Activated T-helper 1 cell treated with anti-CD3 and anti-CD28 coated beads, Interleukin-12 subunit alpha, Interleukin-12 subunit beta, Interleukin-2, Interleukin-4 antibody, amounts not matched to agents 30 ng/mL and 10 ng/mL and 1 ng/mL, durations not matched to agents 14 hours and 24 hours and 36 hours (primary cell): ENCODE results near the gene ANKRD29. TPM values are rescaled to one million over a fixed set of nuclear protein-coding genes. Genes with fewer than 3 reads are reported as not detected.

ENCODE experiments used
- DNase-seq: peaks from one replicate; pipeline ENCODE4 v3.0.0; 2021; ENCODE audit warnings: low spot score
- H3K27ac Mint-ChIP-seq: one replicate; pipeline ENCODE4 v1.8.0; 2021; ENCODE audit warnings: mild to moderate bottlenecking, mixed read lengths
- H3K27me3 Mint-ChIP-seq: one replicate; pipeline ENCODE4 v1.8.0; 2022; ENCODE audit warnings: mild to moderate bottlenecking, moderate library complexity, mixed read lengths; ENCODE audit not compliant: insufficient read depth
- H3K36me3 Mint-ChIP-seq: one replicate; pipeline ENCODE4 v1.8.0; 2021; ENCODE audit warnings: low read depth, mixed read lengths
- H3K4me1 Mint-ChIP-seq: one replicate; pipeline ENCODE4 v1.8.0; 2021; ENCODE audit warnings: low read depth, mixed read lengths
- H3K4me3 Mint-ChIP-seq: one replicate; pipeline ENCODE4 v1.8.0; 2021; ENCODE audit warnings: mild to moderate bottlenecking, moderate library complexity, mixed read lengths
- H3K9me3 Mint-ChIP-seq: one replicate; pipeline ENCODE4 v1.8.0; 2021; ENCODE audit warnings: mixed read lengths
- intact Hi-C: fragments of 100-400 bp; cut with micrococcal nuclease; formaldehyde crosslinking; loops from one replicate; pipeline ENCODE4 v1.15.1; 2024
- total RNA-seq: library from RNA; stranded (reverse); gene quantifications from 2 replicates; pipeline ENCODE4 v1.2.3, GENCODE V29; 2022

The ANKRD29 gene
- total RNA-seq, 1 donor from 2014 or later, result not detected

DNA sequence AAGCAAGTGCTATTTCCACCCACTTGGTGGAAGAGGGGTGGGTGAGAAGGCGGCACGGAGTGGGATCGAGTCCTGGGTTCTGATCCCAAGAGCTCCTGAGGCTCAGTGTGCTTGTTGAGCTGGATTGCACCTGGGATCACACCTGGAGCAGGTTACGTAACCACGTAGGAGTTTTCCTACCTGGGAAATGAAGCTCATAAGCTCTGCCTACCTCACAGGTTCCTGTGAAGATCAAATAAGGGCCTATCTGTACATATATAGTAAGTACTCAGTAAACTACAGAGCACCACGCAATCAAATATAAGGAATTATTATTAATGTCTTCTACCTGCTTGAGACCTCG, 87.4 kb downstream of the ANKRD29 start:
- peaks cover 61% of the 10 kb centered on the region for H3K4me1 Mint-ChIP-seq

DNA sequence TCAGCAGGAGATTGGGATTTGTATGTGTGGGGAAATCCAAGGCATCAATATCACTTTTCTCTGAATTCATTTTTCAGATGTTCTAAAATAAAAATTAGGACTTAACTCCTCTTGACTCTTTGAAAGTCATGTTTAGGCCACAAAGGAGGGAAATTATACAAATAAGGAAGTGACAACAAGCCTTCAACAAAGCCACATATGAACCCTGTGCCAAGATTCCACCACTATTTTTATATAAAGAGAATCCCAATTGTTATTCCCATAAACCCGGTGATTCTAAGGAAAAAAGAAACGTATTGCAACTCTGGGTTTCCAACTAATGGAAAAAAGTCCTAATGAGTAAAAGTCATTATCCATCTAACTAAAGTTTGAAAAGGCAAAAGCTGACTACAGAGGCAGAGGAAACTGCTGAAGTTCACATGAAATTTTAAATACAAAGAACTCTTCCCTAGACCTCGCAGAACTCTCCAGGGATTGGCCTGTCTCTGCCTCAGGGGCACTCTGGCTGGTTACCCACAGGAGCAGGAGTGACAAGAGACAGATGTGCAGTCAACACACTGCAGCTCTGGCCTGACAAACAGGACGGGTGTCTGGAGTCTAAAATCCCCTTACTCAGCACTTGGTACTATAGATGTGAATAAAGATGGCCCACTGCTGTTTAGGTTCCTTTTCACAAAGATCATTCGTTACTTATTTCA, 88.0 kb downstream of the ANKRD29 start:
- intact Hi-C loops, result loop anchor here (1.0 kb wide), 1 partner anchor 12 kb away; the partner anchor contains the start of gene NPC1
- Mint-ChIP-seq H3K27ac (peak overlapping the region; percentile 89), H3K36me3 (peaks cover 34% of the 10 kb centered on the region), H3K4me3 (peak overlapping the region; percentile 63), H3K4me1 (peaks cover 56% of the 10 kb centered on the region), H3K27me3 (no peaks in the 10 kb centered on the region), H3K9me3 (no peaks in the 10 kb centered on the region)
- DNase-seq, result no peak

More for the DNA sequence above, 87.4 kb downstream of the ANKRD29 start:
- Mint-ChIP-seq H3K36me3 (peaks cover 37% of the 10 kb centered on the region), H3K27me3 (no peaks in the 10 kb centered on the region), H3K4me3 (no peak overlapping the region), H3K27ac (peak overlapping the region; percentile 89), H3K9me3 (no peaks in the 10 kb centered on the region)
- no peak for DNase-seq
- intact Hi-C loops, result no loop called here

DNA sequence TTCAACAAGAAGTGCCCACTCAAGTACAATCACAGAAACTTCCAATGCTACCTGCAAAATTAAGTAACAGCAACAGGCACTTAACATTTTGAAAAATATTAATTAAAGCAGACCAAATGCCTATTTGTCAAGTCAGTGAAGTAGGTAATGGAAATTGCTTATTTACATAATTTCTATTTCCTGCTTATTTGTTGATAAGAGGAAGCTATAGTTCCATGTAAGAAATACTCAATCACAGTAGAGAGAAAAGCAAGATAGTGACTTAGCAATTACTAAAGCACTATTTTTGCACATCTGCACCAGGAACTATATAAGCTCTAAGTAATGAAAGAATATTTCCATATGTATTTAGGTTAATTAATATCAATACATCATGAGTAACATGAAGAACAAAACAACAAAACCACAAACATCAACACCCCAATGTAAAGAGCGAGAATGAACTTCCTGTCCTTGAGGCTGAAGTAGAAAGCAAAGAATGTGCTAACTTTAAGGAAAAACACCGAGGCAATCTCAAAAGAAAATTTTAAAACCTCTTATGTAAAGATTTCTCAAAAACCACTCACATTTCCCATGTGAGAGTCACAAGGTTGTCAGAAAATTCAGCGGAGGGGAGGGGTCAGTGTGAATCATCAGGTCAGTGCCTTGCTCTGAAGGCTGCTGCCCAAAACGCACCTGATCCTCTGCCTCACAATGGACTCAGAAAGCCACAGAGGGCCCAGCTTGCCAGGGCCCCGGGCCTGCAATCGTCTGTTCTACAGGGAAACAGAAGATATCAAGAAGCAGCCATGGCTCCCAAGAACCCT, 88.9 kb downstream of the ANKRD29 start:
- H3K4me3 Mint-ChIP-seq, result peak overlapping the region; percentile 63
- peaks cover 49% of the 10 kb centered on the region for H3K4me1 Mint-ChIP-seq
- H3K27me3 Mint-ChIP-seq, result no peaks in the 10 kb centered on the region
- peak overlapping the region; percentile 89 for H3K27ac Mint-ChIP-seq
- DNase-seq, result peak; percentile 27
- H3K9me3 Mint-ChIP-seq, result no peaks in the 10 kb centered on the region
- peaks cover 37% of the 10 kb centered on the region for H3K36me3 Mint-ChIP-seq
- intact Hi-C loops, result loop anchor here (1.0 kb wide), 2 partner anchors 9 to 12 kb away; partner anchors contain the start of gene NPC1

DNA sequence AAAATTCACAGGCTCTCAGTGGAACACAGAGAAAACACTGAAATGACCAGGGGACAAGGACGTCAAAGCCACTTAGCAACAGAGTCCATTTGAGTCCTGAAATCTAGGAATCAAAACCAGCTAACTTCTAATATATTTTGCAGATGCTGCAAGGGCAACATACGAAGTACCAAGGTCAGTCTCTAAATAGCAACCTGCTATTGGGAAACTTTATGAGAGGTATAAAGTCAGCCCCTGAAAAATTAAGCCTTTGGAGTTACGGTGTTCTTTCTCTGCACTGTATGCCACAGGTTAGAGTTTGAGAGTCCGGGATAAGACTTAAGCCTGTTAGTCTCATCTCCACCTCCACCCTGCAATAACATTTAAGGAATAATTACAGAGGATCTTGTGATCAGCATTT, 89.7 kb downstream of the ANKRD29 start:
- peak overlapping the region; percentile 63 for H3K4me3 Mint-ChIP-seq
- no peaks in the 10 kb centered on the region for H3K27me3 Mint-ChIP-seq
- peak overlapping the region; percentile 89 for H3K27ac Mint-ChIP-seq
- H3K36me3 Mint-ChIP-seq, result peaks cover 43% of the 10 kb centered on the region
- intact Hi-C loops, result loop anchor here (1.0 kb wide), 1 partner anchor 8 kb away; no protein-coding TSS in a partner anchor
- no peaks in the 10 kb centered on the region for H3K9me3 Mint-ChIP-seq
- H3K4me1 Mint-ChIP-seq, result peaks cover 43% of the 10 kb centered on the region
- no peak for DNase-seq

DNA sequence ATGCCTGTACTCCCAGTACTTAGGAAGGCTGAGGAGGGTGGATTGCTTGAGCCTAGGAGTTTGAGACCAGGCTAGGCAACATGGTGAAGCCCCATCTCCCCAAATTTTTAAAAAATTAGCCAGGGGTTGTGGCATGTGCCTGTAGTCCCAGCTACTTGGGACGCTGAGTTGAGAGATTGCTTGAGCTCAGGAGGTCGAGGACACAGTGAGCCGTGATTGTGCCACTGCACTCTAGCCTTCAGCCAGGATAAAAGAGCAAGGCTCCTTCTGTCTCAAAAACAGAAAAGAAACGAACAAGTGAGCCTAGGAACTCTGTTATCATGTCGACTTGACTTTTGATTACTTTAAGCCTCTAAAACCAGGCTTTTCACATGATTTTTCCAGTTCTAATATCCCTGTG, 90.1 kb downstream of the ANKRD29 start:
- no peak for DNase-seq
- Mint-ChIP-seq H3K27me3 (no peaks in the 10 kb centered on the region), H3K9me3 (no peaks in the 10 kb centered on the region), H3K36me3 (peaks cover 44% of the 10 kb centered on the region), H3K27ac (peak overlapping the region; percentile 56), H3K4me1 (peaks cover 43% of the 10 kb centered on the region), H3K4me3 (no peak overlapping the region)
- intact Hi-C loops, result no loop called here

DNA sequence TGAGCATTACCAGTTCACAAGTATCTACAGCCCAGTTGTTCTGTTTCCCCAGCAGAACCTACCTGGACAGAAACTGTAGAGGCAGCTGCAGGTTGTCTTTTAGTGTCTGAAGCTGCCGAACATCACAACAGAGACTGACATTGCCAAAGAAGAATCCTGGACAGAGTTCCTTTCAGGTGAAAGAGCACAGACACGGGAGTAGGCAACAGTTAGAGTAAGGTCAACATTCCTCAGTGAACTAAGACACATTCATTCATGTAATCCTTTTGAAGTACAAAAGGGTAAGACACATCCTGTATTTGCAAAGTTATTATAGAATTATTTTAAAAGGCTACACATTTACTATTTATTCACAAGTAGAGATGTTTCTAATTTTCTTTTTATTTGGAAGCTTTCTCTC, 90.7 kb downstream of the ANKRD29 start:
- Mint-ChIP-seq H3K36me3 (peaks cover 49% of the 10 kb centered on the region), H3K9me3 (no peaks in the 10 kb centered on the region), H3K27ac (peak overlapping the region; percentile 56), H3K27me3 (no peaks in the 10 kb centered on the region), H3K4me3 (no peak overlapping the region), H3K4me1 (peaks cover 43% of the 10 kb centered on the region)
- DNase-seq, result no peak
- intact Hi-C loops, result no loop called here

DNA sequence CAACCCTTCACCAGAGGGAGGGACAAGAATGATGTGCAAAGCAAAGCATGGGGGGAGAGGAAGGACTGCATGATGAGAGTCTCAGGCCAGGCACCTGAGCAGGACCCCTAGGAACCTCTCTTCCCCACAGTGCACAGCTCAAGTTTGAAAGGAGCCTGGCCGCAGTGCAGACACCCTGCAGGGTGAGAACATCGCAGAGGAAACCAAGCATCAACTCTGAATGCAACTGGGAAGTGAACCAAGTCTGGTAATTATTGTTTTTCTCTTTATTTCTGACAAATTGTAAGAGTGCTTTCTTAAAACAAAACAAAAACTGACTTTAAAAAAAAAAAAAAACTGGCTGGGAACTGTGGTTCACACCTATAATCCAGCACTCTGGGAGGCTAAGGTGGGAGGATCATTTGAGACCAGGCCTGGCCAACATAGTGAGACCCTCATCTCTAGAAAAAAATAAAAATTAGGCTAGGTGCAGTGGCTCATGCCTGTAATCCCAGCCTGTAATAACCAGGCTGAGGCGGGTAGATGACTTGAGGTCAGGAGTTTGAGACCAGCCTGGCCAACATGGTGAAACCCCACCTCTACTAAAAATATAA, 91.7 kb downstream of the ANKRD29 start:
- peaks cover 49% of the 10 kb centered on the region for H3K36me3 Mint-ChIP-seq
- no peaks in the 10 kb centered on the region for H3K9me3 Mint-ChIP-seq
- peaks cover 38% of the 10 kb centered on the region for H3K4me1 Mint-ChIP-seq
- intact Hi-C loops, result no loop called here
- no peak overlapping the region for H3K4me3 Mint-ChIP-seq
- no peaks in the 10 kb centered on the region for H3K27me3 Mint-ChIP-seq
- DNase-seq, result no peak
- no peak overlapping the region for H3K27ac Mint-ChIP-seq

DNA sequence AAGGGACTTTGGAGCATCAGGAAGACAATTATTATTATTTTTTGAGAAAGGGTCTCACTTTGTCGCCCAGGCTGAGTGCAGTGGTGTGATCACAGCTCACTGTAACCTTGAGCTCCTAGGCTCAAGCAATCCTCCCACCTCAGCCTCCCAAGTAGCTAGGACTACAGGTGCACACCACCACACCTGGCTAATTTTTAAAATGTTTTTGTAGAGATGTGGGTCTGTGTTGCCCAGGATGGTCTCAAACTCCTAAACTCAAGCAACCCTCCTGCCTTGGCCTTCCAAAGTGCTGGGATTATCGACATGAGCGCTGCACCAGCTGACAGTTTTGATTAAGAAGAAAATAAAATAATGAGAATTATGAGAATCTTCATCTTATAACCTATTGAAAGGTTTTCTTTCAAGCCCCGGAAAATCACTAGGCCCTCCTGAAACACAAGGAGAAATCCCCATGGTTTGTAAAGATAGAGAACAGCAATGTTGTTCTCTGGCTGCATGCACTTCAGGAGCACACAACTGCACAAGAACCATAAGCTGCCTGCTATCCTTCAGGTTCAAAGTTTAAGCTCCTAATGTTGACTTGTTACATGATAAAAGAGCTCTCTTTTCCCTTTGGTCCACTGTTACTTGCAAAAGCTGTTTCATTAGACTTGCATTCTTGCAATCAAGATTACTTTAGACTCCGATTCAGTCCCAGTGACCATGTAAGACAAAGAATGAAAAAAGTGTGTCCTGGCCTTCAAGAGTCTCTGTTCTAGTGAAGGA, 93.2 kb downstream of the ANKRD29 start:
- Mint-ChIP-seq H3K4me1 (peaks cover 28% of the 10 kb centered on the region), H3K36me3 (peaks cover 53% of the 10 kb centered on the region), H3K9me3 (no peaks in the 10 kb centered on the region), H3K27me3 (no peaks in the 10 kb centered on the region), H3K4me3 (no peak overlapping the region), H3K27ac (no peak overlapping the region)
- DNase-seq, result no peak
- intact Hi-C loops, result no loop called here

DNA sequence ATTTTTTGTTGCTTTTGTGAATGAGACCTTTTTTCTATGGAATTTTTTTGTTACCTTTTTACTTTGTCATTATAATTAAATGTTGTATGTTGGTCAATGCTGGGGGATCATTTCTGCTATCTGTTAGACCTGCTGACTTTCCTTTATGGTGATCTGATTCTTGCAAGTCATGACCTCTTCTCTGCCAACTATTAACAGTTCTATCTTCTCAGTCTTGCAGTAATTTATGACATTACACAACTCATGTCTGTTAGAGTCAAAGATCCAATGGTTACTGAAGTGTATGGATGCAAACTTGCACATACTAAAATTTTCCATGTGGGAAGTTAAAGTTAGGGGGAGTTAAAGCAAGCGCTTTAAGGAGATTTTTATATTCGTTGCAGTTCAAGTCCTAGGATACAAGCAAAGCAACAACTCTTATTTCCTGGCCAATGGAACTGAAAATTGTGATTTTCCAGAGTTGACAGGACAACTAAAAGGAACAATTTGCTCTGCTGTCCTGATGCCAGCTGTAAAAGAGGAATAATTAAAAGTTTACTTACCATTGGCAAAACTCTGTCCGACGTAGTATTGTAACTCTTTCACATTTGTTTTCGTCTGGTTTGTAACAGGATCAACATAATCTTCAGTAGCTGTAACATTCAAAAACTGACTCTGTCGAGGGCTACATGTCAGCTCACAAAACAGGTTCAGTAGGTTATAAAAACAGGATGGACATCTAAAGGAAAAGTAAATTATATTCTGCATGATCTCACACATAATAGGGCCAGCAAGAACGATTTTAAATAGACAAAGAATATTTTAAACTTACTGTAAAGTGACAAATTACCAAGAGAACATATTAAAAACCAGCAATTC, 94.2 kb downstream of the ANKRD29 start:
- Mint-ChIP-seq H3K4me1 (peaks cover 23% of the 10 kb centered on the region), H3K4me3 (no peak overlapping the region), H3K9me3 (no peaks in the 10 kb centered on the region), H3K27me3 (no peaks in the 10 kb centered on the region), H3K36me3 (peaks cover 55% of the 10 kb centered on the region), H3K27ac (no peak overlapping the region)
- intact Hi-C loops, result no loop called here
- DNase-seq, result no peak

DNA sequence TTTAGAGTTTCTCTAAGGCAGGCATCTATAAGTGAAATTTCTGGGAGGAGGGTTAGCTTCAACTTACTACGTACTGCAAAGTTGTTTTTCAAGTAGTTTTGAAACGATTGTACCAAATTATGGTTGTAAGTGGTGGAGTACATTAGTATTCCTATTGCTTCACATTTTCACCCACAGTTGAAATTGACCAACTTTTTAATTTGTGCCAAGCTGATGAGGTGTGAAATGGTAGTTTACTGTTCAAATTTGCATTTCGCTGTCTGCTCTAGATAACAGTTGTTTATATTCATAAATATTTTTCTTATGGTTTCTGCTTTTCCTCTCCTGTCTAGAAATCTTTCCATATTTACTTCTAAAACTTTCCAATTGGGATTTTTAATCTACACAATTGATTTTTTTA, 95.0 kb downstream of the ANKRD29 start:
- Mint-ChIP-seq H3K4me3 (no peak overlapping the region), H3K4me1 (peaks cover 21% of the 10 kb centered on the region), H3K36me3 (peaks cover 57% of the 10 kb centered on the region), H3K27me3 (no peaks in the 10 kb centered on the region), H3K27ac (no peak overlapping the region), H3K9me3 (no peaks in the 10 kb centered on the region)
- intact Hi-C loops, result no loop called here
- no peak for DNase-seq

DNA sequence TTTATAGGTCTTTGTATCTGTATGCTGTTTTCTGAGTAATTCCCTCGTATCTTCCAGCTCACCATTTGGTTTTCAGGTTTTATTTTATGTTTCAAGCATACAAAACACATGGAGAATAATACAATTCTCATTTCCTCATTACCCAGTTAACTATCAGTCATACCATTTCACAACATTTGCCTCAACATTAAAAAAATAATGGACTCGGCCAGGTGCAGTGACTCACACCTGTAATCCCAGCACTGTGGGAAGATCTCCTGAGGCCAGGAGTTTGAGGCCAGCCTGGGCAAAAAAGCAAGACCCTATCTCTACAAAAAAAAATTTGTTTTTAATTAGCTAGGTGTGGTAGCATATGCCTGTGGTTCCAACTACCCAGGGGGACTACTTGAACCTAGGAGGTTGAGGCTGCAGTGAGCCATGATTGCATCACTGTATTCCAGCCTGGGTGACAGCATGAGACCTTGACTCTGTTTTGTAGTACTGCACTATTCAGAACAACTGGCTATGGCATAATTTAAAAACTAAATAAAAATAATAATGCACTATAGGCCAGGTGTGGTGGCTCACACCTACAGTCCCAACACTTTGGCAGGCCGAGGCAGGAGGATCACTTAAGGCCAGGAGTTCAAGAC, 96.7 kb downstream of the ANKRD29 start:
- peaks cover 62% of the 10 kb centered on the region for H3K36me3 Mint-ChIP-seq
- DNase-seq, result no peak
- no peaks in the 10 kb centered on the region for H3K27me3 Mint-ChIP-seq
- intact Hi-C loops, result loop anchor here (1.0 kb wide), 1 partner anchor 7 kb away; no protein-coding TSS in a partner anchor
- no peak overlapping the region for H3K4me3 Mint-ChIP-seq
- H3K9me3 Mint-ChIP-seq, result no peaks in the 10 kb centered on the region
- H3K27ac Mint-ChIP-seq, result no peak overlapping the region
- peaks cover 14% of the 10 kb centered on the region for H3K4me1 Mint-ChIP-seq
